GM19372 (cell line): ENCODE measurements around the gene THSD8.

ENCODE experiments used
- ATAC-seq: cut with Tn5 transposase; IDR thresholded peaks from one replicate; pipeline ENCODE4 v1.9.1; 2021; ENCODE audit warnings: mild to moderate bottlenecking, low read depth, moderate library complexity; ENCODE audit not compliant: unreplicated experiment

Gene THSD8

GRCh38 chr19:12801466-12802266 lies at the start of gene THSD8, which contains the start of gene PRDX2:
Gene THSD8, plus strand, starts transcription at chr19:12802069. Its CDS starts 3 bp downstream, at chr19:12802072.
Gene PRDX2, minus strand, starts transcription at chr19:12801800. Its CDS starts 539 bp downstream, at chr19:12801261.
- ATAC-seq = no peak

- no peak for ATAC-seq
Measured at GRCh38 chr19:12754465-12755196, 47.2 kb upstream of the THSD8 start.

DNA sequence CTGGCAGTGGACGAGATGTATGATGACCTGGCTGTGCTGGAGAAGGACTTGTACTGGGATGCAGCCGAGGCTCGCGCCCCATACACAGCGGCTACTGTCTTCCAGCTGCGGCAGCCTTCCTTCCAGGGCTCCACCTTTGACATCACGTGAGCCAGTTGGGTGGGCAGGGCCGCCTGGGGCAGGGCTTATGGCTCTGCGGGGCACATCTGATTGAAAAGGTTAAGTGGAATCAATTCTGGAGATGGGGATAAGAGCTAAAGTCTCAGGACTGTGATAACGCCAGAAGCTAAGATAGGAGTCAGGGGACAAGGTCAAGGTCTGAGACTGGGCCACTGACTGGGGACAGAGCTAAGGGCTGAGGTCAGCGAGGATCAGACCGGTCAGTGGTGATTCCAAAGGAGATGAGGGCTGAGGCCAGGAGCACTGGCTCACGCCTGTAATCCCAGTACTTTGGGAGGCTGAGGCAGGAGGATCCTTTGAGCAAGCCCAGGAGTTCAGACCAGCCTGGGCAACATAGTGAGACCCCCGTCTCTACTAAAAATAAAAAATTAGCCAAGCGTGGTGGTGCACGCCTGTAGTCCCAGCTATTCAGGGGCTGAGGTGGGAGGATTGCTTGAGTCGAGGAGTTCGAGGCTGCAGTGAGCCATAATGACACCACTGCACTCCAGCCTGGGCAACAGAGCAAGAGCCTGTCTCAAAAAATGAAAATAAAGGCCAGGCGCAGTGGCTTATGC lies 45.6 kb upstream of the THSD8 start:
- no peak for ATAC-seq

DNA sequence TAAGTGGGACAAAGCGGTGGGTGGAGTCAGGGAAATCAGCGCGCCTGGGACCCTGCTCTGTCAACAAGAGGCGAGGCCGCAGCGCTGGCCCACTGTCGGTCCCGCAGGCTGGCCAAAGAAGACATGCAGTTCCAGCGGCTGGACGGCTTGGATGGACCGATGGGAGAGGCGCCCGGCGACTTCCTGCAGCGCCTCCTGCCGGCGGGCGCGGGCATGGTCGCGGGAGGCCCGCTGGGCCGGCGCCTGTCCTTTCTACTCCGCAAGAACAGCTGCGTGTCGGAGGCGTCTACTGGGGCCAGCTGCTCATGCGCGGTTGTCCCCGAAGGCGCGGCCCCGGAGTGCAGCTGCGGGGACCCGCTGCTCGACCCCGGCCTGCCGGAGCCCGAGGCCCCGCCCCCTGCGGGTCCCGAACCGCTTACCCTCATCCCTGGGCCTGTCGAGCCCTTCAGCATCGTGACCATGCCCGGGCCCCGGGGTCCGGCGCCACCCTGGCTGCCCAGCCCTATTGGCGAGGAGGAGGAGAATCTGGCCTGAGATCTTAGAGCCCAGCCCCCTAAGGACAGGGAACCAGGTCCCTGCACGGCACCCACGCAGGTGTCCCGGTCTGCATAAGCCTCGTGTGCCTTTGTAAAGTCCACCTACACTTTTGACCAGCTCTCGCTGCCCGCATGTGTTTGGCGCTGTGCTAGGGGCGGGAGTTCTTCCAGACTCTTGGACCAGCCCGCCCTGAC lies 44.2 kb upstream of the THSD8 start:
- no peak for ATAC-seq

DNA sequence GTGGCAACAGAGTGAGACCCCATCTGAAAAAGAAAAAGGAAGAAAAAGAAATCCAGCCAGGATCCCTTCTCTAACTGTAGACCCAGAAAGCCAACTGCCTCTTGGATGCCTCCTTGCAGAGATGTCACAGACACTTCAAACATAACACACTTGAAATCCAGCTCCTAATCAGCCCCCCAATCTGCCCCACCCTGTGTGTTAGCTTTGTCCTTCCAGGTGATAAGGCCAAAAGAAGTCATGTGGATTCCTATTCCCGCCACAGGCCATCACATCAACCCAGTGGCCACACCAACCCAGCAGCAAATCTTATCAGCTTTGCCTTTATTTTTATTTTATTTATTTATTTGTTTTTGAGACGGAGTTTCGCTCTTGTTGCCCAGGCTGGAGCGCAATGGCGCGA lies 42.2 kb upstream of the THSD8 start:
- no peak for ATAC-seq

- no peak for ATAC-seq
Measured at GRCh38 chr19:12763100-12763499, 38.8 kb upstream of the THSD8 start.

GRCh38 chr19:12764698-12765097 lies 37.2 kb upstream of the THSD8 start:
- ATAC-seq = no peak

DNA sequence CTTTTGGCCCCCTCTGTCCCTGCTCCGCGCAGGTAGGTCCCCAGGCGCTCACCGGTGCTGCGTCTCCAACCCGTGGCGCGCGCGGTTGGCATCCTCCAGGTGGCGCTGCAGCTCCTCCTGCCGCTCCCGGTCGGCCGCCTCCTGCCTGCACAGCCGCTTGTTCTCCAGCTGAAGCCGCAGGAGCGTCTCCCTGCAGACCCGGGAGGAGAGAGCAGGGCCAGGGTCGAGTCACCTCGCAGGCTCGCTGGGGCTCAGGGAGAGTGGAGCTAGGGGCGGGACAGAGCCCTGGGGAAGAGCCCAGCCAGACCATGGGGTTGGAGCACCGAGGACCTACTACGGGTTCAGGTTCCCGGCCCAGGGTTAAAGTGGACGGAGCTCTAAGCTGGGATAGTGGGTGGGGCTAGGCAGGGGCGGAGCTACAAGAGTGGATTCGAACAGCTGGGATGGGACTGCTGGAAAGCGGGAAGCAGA lies 35.8 kb upstream of the THSD8 start:
- no peak for ATAC-seq

DNA sequence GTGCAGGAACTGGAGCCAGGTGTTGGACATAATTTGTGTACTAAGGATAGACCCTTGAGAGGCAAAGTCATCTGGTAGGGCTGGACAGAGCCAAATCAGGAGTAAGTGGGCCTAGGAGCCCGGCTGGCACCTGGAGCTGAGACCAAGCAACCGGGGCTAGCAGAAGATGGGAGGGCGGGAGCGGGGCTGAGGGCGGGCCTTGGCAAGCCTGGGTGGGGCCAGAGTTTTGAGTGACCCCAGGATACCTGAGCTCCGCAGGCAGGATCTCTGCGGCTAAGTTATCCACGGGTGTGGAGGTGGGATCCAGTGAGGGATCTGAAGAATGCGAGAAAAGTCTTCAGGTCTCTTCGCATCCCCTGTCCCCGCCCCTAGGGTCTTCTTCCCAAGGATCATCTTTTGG lies 34.7 kb upstream of the THSD8 start:
- ATAC-seq = no peak

GRCh38 chr19:12767666-12768065 lies 34.2 kb upstream of the THSD8 start:
- no peak for ATAC-seq

- no peak for ATAC-seq
Measured at GRCh38 chr19:12769689-12770088, 32.2 kb upstream of the THSD8 start.

DNA sequence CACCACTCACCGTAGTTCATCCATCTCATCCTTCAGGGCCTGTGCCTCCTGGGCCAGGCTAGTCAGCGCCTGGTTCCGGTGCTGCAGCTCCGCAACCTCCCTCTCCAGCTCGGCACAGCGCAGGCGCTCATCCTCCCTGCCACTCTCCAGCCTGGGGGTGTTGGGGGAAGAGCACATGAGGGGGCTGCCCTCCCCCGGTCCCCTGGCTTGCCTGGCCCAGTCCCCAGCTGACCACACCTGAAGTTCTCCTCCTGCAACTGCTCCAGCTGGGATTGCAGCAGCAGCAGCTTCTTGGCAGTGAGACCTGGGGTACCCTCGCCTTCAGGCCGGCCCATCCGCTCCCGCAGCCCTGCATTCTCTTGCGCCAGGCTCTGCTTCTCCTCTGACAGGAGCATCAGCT lies 30.9 kb upstream of the THSD8 start:
- ATAC-seq = no peak

DNA sequence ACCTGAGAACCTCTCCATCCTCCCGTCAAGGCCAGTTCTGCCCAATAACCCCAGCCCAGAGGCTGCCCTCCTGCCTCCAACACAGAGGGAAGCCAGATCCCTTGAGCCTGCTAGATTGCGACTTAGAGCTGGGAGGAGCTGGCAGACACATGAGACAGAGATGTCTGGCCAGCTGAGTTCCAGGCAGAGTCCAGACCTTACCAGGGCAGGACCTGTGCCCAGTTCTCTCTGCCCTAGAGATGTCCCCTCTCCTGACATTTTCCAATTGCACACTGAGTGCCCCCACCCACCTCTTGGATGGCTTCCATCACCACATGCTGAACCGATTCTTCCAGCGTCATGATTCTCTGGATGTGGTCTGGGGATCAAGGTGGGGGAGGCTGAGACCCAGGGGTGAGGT lies 29.5 kb upstream of the THSD8 start:
- no peak for ATAC-seq

DNA sequence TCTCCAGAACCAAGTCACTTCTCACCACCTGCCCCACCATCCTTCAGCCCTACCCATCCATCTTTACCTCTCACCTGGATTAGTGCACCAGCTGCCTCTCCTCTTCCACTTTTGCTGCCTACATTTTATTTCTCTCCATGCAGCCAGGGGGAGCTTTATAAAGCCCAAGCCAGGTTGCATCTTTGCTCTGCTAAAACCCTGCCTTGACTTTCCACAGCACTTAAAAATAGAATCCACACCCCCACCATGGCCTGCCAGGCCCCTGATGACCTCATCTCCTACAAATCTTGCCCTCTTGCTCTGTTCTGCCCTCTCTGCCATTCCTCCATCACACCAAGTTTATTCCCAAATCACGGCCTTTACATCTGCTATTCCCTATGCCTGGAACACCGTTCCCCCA lies 28.3 kb upstream of the THSD8 start:
- no peak for ATAC-seq

- ATAC-seq = no peak
Measured at GRCh38 chr19:12774588-12775555, 27.0 kb upstream of the THSD8 start, which contains the start of gene HOOK2. Gene HOOK2, minus strand, starts transcription at chr19:12775552. Its CDS starts 103 bp downstream, at chr19:12775449.

GRCh38 chr19:12777217-12778016 lies 24.5 kb upstream of the THSD8 start:
- no peak for ATAC-seq

DNA sequence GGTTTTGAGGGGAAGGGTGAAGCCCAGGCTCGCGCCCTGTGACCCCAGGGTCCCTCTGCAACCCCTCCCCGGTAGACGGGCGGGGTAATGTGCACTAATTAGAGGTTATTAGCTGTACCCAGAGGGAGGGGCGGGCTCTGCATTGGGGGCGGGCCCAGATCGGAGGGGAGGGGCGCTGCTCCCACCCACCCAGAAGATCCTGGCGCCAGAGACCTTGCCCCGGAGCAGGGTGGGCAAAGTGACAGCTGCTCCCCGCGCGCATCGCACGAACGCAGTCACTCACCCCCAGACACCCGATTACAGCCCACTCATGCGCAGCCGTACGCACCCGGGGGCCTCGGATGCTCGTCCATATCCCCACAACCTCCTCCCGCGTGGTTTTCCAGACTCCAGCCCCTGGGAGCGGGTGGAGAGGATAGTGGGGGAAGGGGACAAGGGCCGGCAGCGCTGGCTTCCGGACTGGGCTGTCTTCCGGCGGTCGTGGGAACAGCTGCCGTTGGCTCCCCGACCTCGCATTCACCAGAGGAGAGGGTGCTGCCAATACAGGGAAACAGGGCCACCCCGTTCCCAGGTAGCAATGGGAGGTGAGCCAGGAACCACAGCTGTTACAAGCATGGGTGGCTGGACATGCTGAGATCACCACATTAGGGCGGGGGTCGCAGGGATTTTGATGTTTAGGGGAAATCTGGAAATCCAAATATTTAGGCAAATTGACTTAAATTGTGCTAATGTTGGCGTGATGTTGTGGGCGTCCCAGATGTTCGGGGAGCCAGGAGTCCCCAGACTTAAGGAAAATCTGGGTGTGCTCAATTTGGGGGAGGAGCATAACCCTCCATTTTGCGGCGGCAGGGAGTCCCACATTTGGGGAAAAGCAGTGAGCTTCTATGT lies 23.6 kb upstream of the THSD8 start:
- no peak for ATAC-seq

DNA sequence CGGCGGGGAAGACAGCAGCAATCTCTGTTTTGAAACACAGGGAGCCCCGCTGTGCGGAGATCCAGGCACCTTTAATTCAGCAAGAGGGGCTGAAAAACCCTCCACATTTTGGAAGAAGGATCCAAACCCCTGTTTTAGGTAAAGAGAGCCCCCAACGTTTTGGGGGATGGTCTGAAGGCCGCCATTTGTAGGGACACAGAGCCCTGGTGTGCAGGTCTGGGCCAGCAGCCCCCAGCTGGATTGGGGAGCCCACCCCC lies 23.0 kb upstream of the THSD8 start:
- ATAC-seq = no peak
